ENCODE data around the gene RPS15A. TPM values are rescaled to one million over a fixed set of nuclear protein-coding genes. Genes with fewer than 3 reads are reported as not detected.

Gene RPS15A
- polyA plus RNA-seq, 1 donor from 2014 or later = 3,296 TPM

GRCh38 chr16:18811925-18812324, 21.8 kb upstream of the RPS15A start:
- H3K4me2 ChIP-seq (ENCODE audit: low read length) = no peak overlapping the region
- no peak overlapping the region for H3K4me3 ChIP-seq (ENCODE audit: low read length)
- H3K9ac ChIP-seq (ENCODE audit: low read length) = no peak overlapping the region
- no peak for TF ChIP-seq TAF1 (IDR thresholded peaks at IDR 0.05; ENCODE audit: low read depth)
- TF ChIP-seq MXI1 (conservative IDR thresholded peaks at IDR 0.05; ENCODE audit: poor library complexity, severe bottlenecking) = no peak
- TF ChIP-seq RAD21 (conservative IDR thresholded peaks at IDR 0.05) = no peak
- no peak for TF ChIP-seq POLR2AphosphoS5 (IDR thresholded peaks at IDR 0.05)
- TF ChIP-seq CTCF (IDR thresholded peaks at IDR 0.05; ENCODE audit: poor library complexity, severe bottlenecking) = no peak
- TF ChIP-seq EZH2 (IDR thresholded peaks at IDR 0.05; ENCODE audit: borderline replicate concordance, insufficient read depth, low read length, poor library complexity, severe bottlenecking) = no peak
- no peak for TF ChIP-seq REST (IDR thresholded peaks at IDR 0.05; ENCODE audit: borderline replicate concordance)
- TF ChIP-seq SMC3 (conservative IDR thresholded peaks at IDR 0.05; ENCODE audit: poor library complexity) = no peak
- TF ChIP-seq EP300 (conservative IDR thresholded peaks at IDR 0.05; ENCODE audit: poor library complexity, severe bottlenecking) = no peak
- H3K9me3 ChIP-seq (ENCODE audit: low read length) = no peaks in the 10 kb centered on the region
- no peaks in the 10 kb centered on the region for H3K27me3 ChIP-seq (ENCODE audit: insufficient read depth, low read depth, low read length)
- H3K79me2 ChIP-seq (replicated peaks; ENCODE audit: insufficient read depth, low read length) = no peaks in the 10 kb centered on the region
- no peaks in the 10 kb centered on the region for H3K9me2 ChIP-seq (ENCODE audit: insufficient read depth, low read length)
- no peak overlapping the region for H2AFZ ChIP-seq (ENCODE audit: low read depth, low read length)
- H4K20me1 ChIP-seq (ENCODE audit: insufficient read depth) = no peaks in the 10 kb centered on the region
- no peak overlapping the region for H3K27ac ChIP-seq (ENCODE audit: low read length)
- no peaks in the 10 kb centered on the region for H3F3A ChIP-seq (ENCODE audit: insufficient read depth, low read length, poor library complexity, severe bottlenecking)
- H3K36me3 ChIP-seq (ENCODE audit: insufficient read depth, low read length) = peaks cover 21% of the 10 kb centered on the region

- Histone ChIP-seq H3K9me3 (ENCODE audit: low read length) (no peaks in the 10 kb centered on the region), H3K9me2 (ENCODE audit: insufficient read depth, low read length) (no peaks in the 10 kb centered on the region), H4K20me1 (ENCODE audit: insufficient read depth) (no peaks in the 10 kb centered on the region), H3K4me3 (ENCODE audit: low read length) (no peak overlapping the region), H3K27ac (ENCODE audit: low read length) (no peak overlapping the region), H3F3A (ENCODE audit: insufficient read depth, low read length, poor library complexity, severe bottlenecking) (no peaks in the 10 kb centered on the region), H2AFZ (ENCODE audit: low read depth, low read length) (no peak overlapping the region), H3K27me3 (ENCODE audit: insufficient read depth, low read depth, low read length) (no peaks in the 10 kb centered on the region), H3K36me3 (ENCODE audit: insufficient read depth, low read length) (peaks cover 21% of the 10 kb centered on the region), H3K79me2 (replicated peaks; ENCODE audit: insufficient read depth, low read length) (no peaks in the 10 kb centered on the region), H3K4me2 (ENCODE audit: low read length) (no peak overlapping the region), H3K9ac (ENCODE audit: low read length) (no peak overlapping the region)
- TF ChIP-seq MXI1 (conservative IDR thresholded peaks at IDR 0.05; ENCODE audit: poor library complexity, severe bottlenecking) (no peak), CTCF (IDR thresholded peaks at IDR 0.05; ENCODE audit: poor library complexity, severe bottlenecking) (no peak), EZH2 (IDR thresholded peaks at IDR 0.05; ENCODE audit: borderline replicate concordance, insufficient read depth, low read length, poor library complexity, severe bottlenecking) (no peak), SMC3 (conservative IDR thresholded peaks at IDR 0.05; ENCODE audit: poor library complexity) (no peak), REST (IDR thresholded peaks at IDR 0.05; ENCODE audit: borderline replicate concordance) (no peak)
Observed at GRCh38 chr16:18809165-18809564, 19.0 kb upstream of the RPS15A start.
